Measurements from ENCODE around the gene CELF5. TPM values are rescaled to one million over a fixed set of nuclear protein-coding genes. Genes with fewer than 3 reads are reported as not detected.
A peak's percentile ranks its signal among the peaks of the same experiment; 100 is the strongest.

The CELF5 gene
- total and polyA plus RNA-seq, 10 of the 15 experiments (the other 5 are each of a cell fraction or from before 2014, with no cell fraction given) = 0.01 to 0.04 TPM; not detected in 8

GRCh38 chr19:3250675-3251074, 26.2 kb downstream of the CELF5 start:
- H3K4me2 ChIP-seq (ENCODE audit: control insufficient read depth, insufficient read depth) = no peak overlapping the region
- H4K20me1 ChIP-seq (ENCODE audit: control insufficient read depth, insufficient read depth) = no peaks in the 10 kb centered on the region
- BruUV-seq (replicated peaks) = no TSS peak
- FAIRE-seq (no peak), DNase-seq (ENCODE audit: low read depth, low spot score) (no peak), ATAC-seq (peak; percentile 81)
- in situ Hi-C loops (cut with MboI) (no loop called here), intact Hi-C loops (cut with micrococcal nuclease; ENCODE audit: unreplicated experiment) (no loop called here)
- no peaks in the 10 kb centered on the region for H3K79me2 ChIP-seq (ENCODE audit: control insufficient read depth, insufficient read depth, low read length)
- no peaks in the 10 kb centered on the region; the same call in 2 of the 3 replicates for H3K9me3 ChIP-seq (replicated peaks; ENCODE audit: control insufficient read depth, insufficient read depth, low read length)
- H3K27me3 ChIP-seq (replicated peaks in 1 of 2; ENCODE audit: control insufficient read depth in 2 of 2, insufficient read depth in 2 of 2, low read length in 1 of 2) = no peaks in the 10 kb centered on the region
- no peak overlapping the region for H3K27ac ChIP-seq (ENCODE audit: control insufficient read depth, insufficient read depth)
- ChIA-PET RAD21 (ENCODE audit: unreplicated experiment) (no interaction called here), SMC1A (ENCODE audit: uncharacterized antibody, unreplicated experiment) (no interaction called here), CTCF (interaction anchor here (0.9 to 1.8 kb wide), 3 partner anchors 10 to 215 kb away, joined by 3 to 4 read pairs (median 3); no protein-coding TSS in a partner anchor), POLR2A (no interaction called here)
- H3K4me1 ChIP-seq (ENCODE audit: control insufficient read depth, insufficient read depth, low read length) = no peaks in the 10 kb centered on the region
- no peak overlapping the region for H2AFZ ChIP-seq (ENCODE audit: control insufficient read depth, low read depth, low read length)
- 27% methylated on average over 7 of the region's 7 CpGs for WGBS (ENCODE audit: insufficient coverage, insufficient replicate concordance, low lambda C conversion rate, missing lambda C conversion rate)
- H3K4me3 ChIP-seq = no peak overlapping the region
- H3K9ac ChIP-seq (ENCODE audit: control insufficient read depth, insufficient read depth, low read length) = no peak overlapping the region
- TF ChIP-seq POLR2AphosphoS5 (IDR thresholded peaks at IDR 0.05; ENCODE audit: low read length) (no peak), RAD21 (IDR thresholded peaks at IDR 0.05; ENCODE audit: insufficient read depth, low read depth, low read length) (0 out of 2 replicates have a peak, but pooled peaks have one; percentile 29), SMARCA5 (IDR thresholded peaks at IDR 0.05) (peak; percentile 57), TAF1 (IDR thresholded peaks at IDR 0.05; ENCODE audit: borderline replicate concordance, low read depth, low read length) (no peak), NFYB (IDR thresholded peaks at IDR 0.05; ENCODE audit: insufficient read depth, low read depth, low read length) (no peak), SMC3 (IDR thresholded peaks at IDR 0.05; ENCODE audit: borderline replicate concordance, low read length) (peak; percentile 47; the same call in 1 of the 2 replicates), SUPT20H (IDR thresholded peaks at IDR 0.05; ENCODE audit: borderline replicate concordance, control insufficient read depth, low read depth, low read length) (no peak)
- TF ChIP-seq, protein P1, sequence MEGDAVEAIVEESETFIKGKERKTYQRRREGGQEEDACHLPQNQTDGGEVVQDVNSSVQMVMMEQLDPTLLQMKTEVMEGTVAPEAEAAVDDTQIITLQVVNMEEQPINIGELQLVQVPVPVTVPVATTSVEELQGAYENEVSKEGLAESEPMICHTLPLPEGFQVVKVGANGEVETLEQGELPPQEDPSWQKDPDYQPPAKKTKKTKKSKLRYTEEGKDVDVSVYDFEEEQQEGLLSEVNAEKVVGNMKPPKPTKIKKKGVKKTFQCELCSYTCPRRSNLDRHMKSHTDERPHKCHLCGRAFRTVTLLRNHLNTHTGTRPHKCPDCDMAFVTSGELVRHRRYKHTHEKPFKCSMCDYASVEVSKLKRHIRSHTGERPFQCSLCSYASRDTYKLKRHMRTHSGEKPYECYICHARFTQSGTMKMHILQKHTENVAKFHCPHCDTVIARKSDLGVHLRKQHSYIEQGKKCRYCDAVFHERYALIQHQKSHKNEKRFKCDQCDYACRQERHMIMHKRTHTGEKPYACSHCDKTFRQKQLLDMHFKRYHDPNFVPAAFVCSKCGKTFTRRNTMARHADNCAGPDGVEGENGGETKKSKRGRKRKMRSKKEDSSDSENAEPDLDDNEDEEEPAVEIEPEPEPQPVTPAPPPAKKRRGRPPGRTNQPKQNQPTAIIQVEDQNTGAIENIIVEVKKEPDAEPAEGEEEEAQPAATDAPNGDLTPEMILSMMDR (IDR thresholded peaks at IDR 0.05 in 2 of 3, conservative IDR thresholded peaks at IDR 0.05 in 1 of 3; ENCODE audit: control insufficient read depth in 2 of 3, extremely low read depth in 1 of 3, insufficient read depth in 1 of 3, low read depth in 3 of 3, low read length in 3 of 3) = peak; percentile 52 to 74 (median 62)
- TF ChIP-seq, protein P2, sequence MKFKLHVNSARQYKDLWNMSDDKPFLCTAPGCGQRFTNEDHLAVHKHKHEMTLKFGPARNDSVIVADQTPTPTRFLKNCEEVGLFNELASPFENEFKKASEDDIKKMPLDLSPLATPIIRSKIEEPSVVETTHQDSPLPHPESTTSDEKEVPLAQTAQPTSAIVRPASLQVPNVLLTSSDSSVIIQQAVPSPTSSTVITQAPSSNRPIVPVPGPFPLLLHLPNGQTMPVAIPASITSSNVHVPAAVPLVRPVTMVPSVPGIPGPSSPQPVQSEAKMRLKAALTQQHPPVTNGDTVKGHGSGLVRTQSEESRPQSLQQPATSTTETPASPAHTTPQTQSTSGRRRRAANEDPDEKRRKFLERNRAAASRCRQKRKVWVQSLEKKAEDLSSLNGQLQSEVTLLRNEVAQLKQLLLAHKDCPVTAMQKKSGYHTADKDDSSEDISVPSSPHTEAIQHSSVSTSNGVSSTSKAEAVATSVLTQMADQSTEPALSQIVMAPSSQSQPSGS (IDR thresholded peaks at IDR 0.05; ENCODE audit: low read length) = no peak
- no peaks in the 10 kb centered on the region for H3K36me3 ChIP-seq (ENCODE audit: control insufficient read depth in 2 of 2, insufficient read depth in 2 of 2, low read length in 1 of 2)
